HPDE6-E6E7 (cell line): ENCODE measurements around the gene MACROD2.
"Not testable (repeated sequence)": the region's sequence is repeated elsewhere in the genome, so short reads cannot be mapped to it uniquely, and the experiment has no call there.

Experiments
- DNase-seq: peaks from one replicate; pipeline ENCODE4 v3.0.0; 2011; ENCODE audit warnings: missing footprints; ENCODE audit errors: extremely low spot score

The MACROD2 gene

GRCh38 chr20:16007164-16007563 is 2011.8 kb downstream of the MACROD2 start:
- DNase-seq: no peak

GRCh38 chr20:16007962-16008361 is 2012.6 kb downstream of the MACROD2 start:
- no peak for DNase-seq

DNA sequence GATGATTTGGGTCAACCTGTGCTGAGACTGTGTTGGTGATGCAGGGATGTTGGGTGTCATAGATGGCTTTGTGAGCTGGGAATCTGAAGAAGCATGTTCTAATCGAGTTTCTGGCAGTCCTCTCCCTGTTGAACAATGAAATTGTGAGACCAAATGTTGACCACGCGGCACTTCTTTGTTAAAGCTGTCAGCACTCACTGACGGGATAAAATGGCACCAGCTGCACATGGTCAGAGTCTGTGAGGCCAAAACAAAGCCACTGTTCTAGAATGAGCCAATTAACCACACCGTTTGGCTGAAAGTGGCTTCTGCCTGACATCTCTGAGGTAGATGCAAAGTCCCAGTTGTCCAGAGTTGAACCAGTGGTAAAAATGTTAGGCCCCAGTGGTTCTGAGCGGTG is 2015.7 kb downstream of the MACROD2 start:
- no peak for DNase-seq

DNA sequence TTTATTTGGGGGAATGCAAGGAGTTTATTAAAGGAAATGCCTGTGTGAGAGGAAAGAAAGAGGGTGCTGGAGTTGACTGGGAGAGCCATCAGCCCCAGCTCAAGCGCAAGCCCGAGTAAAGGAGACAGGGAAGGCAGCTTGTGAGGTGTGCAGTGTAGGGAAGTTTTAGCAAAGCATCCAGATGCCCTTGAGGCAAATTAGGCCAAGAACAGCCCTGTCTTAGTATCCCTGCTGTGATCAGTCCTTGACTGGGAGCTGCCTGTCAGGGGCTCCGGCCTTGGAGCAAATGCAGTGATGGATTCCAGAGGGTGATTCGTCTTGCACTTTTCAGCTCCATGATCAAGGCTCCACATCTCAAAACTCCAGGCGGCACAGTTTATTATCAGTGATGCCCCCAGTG is 2016.2 kb downstream of the MACROD2 start:
- no peak for DNase-seq

GRCh38 chr20:16012934-16013333 is 2017.6 kb downstream of the MACROD2 start:
- not testable (repeated sequence) for DNase-seq

DNA sequence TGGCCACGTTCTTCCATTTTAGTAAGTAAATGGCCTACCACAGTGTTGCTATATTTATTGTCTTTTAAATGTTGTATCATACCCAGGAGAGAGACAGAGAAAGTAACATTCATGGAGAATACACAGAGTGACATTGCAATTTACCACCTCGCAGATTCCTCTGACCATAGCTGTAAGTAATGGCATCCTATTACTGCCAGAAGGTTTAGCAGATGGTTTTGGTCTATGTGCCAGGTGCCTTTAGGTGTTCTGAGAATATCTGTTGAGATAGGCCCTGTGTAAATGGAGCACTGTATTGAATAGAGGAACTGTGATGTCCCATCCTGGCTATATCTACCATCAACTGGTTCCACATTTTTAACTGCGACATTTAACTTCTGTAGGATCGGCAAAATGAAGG is 2018.3 kb downstream of the MACROD2 start:
- no peak for DNase-seq

GRCh38 chr20:16014436-16014835 is 2019.1 kb downstream of the MACROD2 start:
- no peak for DNase-seq

GRCh38 chr20:16017656-16018055 is 2022.3 kb downstream of the MACROD2 start:
- DNase-seq: no peak

GRCh38 chr20:16018881-16019280 is 2023.6 kb downstream of the MACROD2 start:
- no peak for DNase-seq

- peak; percentile 80 for DNase-seq
Observed at GRCh38 chr20:16020971-16021370, 2025.7 kb downstream of the MACROD2 start.

- DNase-seq: no peak
Observed at GRCh38 chr20:16025084-16025483, 2029.8 kb downstream of the MACROD2 start.

- DNase-seq: no peak
Observed at GRCh38 chr20:16027686-16028085, 2032.4 kb downstream of the MACROD2 start.

GRCh38 chr20:16028923-16029322 is 2033.6 kb downstream of the MACROD2 start:
- no peak for DNase-seq

DNA sequence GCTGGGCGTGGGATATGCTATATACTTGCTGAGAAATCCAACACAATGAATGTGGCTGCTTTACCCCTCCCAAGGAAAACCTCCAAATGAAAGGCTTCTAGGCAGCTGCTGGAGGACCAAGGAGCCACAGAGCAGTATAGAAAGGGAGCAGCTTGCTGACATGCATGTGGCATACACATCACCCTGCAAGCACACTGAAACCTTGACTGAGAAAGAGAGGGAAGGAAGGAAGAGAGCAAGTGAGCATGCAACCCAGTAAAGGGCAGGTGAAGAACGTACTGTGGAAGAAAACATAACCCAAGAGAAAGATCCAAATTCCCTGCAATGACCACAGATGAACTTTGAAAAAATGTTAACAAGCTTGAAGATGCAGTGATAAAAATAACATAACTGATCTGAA is 2034.9 kb downstream of the MACROD2 start:
- DNase-seq: no peak

- no peak for DNase-seq
Observed at GRCh38 chr20:16035576-16035975, 2040.3 kb downstream of the MACROD2 start.

DNA sequence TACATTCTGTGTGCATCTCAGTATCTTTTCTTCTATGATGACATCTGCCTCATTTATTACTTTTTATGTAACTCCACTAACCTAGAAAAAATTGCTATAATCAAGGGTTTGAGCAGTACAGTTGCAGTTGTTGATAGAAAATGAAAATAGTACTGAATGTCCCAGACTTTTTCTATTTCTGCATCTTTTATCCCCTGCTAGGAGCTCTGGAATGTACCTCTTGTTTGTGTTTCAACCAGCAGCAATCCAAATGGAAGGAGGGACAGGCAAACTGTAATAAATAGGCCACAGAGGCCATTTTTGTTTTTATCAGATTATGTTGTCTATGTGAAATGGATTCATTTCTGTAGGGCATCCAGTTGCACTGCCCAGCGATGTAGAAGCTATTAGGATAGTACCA is 2041.0 kb downstream of the MACROD2 start:
- no peak for DNase-seq

DNA sequence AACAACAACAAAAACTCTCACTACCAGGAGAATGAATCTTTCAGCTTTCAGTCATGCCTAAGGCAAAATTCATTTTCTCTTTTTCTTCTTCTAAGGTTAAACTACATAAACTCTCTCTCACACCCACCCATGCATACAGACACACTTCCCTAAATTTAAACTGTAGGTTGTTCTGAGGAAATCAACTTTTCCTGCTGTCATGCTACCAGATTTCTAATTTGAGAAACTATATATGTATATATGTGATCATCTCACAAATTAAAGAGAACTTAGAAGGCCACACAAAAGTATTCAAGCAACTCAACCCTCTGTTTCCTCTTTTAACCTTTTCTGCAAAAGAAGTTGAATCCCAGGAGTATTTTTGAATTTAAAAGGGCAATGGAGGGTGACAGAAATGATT is 2045.4 kb downstream of the MACROD2 start:
- no peak for DNase-seq

DNA sequence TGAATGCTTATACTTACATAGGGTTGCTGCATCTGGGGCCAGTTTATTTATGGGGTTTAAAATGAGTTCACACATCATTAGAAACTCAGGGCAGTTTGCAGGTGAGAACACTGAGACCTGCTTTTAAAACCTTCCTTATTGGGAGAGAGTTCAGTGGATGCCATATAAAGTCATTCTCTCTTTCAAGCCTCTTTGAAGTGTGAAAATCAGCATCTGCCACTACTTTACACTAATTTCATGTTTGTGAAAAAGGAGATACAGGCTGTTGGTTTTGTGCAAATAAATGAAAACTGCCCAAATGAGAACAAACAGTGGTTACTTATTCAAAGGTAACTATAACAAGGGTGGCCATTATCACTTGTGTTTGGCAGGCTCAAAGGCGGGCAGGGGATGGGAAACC is 2047.4 kb downstream of the MACROD2 start:
- DNase-seq: no peak

GRCh38 chr20:16043931-16044330 is 2048.6 kb downstream of the MACROD2 start:
- DNase-seq: no peak

- no peak for DNase-seq
Observed at GRCh38 chr20:16048876-16049275, 2053.6 kb downstream of the MACROD2 start.

GRCh38 chr20:16049529-16050093 is 2054.3 kb downstream of the MACROD2 start:
- no peak for DNase-seq

- no peak for DNase-seq
Observed at GRCh38 chr20:16050366-16050765, 2055.1 kb downstream of the MACROD2 start.

DNA sequence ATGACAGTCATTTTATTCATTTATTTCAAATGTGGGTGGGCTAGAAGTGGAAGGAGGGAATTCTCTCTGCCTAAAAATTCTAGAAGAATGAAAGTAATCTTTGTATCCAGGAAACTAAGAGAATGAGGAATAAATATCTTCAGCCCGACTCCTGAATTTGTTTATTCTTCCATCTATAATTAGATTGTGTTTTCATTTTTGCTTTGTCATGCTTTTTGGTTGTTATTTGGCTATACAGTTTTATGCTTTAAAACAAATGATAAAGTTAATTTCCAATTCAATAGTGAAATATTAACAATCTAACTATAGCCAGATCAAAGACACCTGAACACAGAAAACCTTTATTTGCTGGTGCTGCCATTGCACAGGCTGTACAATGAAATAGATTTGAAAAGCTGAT is 2056.7 kb downstream of the MACROD2 start:
- DNase-seq: no peak

- DNase-seq: no peak
Observed at GRCh38 chr20:16052456-16052855, 2057.1 kb downstream of the MACROD2 start.
